Glutamatergic neuron (in vitro differentiated cells): Measurements from ENCODE around the gene PABPC1L. TPM values are rescaled to one million over a fixed set of nuclear protein-coding genes. Genes with fewer than 3 reads are reported as not detected.

ENCODE experiments used
- DNase-seq: peaks from one replicate; pipeline ENCODE4 v3.0.0; 2022
- H3K27ac Mint-ChIP-seq: one replicate; pipeline ENCODE4 v1.8.0; 2020; ENCODE audit warnings: mild to moderate bottlenecking, mixed read lengths, inconsistent platforms; ENCODE audit not compliant: unreplicated experiment
- H3K27me3 Mint-ChIP-seq: one replicate; pipeline ENCODE4 v1.8.0; 2020; ENCODE audit warnings: mild to moderate bottlenecking, moderate library complexity, mixed read lengths, inconsistent platforms; ENCODE audit not compliant: unreplicated experiment
- H3K36me3 Mint-ChIP-seq: one replicate; pipeline ENCODE4 v1.8.0; 2020; ENCODE audit warnings: mild to moderate bottlenecking, mixed read lengths, inconsistent platforms; ENCODE audit not compliant: unreplicated experiment
- H3K4me1 Mint-ChIP-seq: one replicate; pipeline ENCODE4 v1.8.0; 2020; ENCODE audit warnings: mild to moderate bottlenecking, low read depth, mixed read lengths, inconsistent platforms; ENCODE audit not compliant: unreplicated experiment
- H3K4me3 Mint-ChIP-seq: one replicate; pipeline ENCODE4 v1.8.0; 2020; ENCODE audit warnings: mild to moderate bottlenecking, mixed read lengths, inconsistent platforms; ENCODE audit not compliant: unreplicated experiment
- H3K9me3 Mint-ChIP-seq: one replicate; pipeline ENCODE4 v1.8.0; 2020; ENCODE audit warnings: mild to moderate bottlenecking, moderate library complexity, mixed read lengths, inconsistent platforms; ENCODE audit not compliant: unreplicated experiment
- CTCF ChIP-seq: fragments of 200-600 bp; sonication (generic); IDR thresholded peaks from one replicate; pipeline ENCODE4 v1.5.0; 2021; ENCODE audit not compliant: partially characterized antibody, unreplicated experiment
- total RNA-seq: library from RNA; stranded (reverse); fragmentation: NEBNext Ultra II Directional; extraction: Animal tissue kit (Norgen Biotek cat#: 25700); gene quantifications from one replicate; pipeline ENCODE4 v1.2.1, GENCODE V29; 2021; ENCODE audit not compliant: unreplicated experiment

Gene PABPC1L
- total RNA-seq, 1 donor from 2014 or later, result 27.7 TPM

- Mint-ChIP-seq H3K27ac (no peak overlapping the region), H3K36me3 (no peaks in the 10 kb centered on the region), H3K27me3 (peaks cover 4% of the 10 kb centered on the region), H3K4me3 (peak overlapping the region; percentile 89), H3K4me1 (peaks cover 15% of the 10 kb centered on the region), H3K9me3 (no peaks in the 10 kb centered on the region)
- DNase-seq, result no peak
- TF ChIP-seq CTCF, result no peak
Measured at GRCh38 chr20:44959638-44960102, 49.8 kb downstream of the PABPC1L start.

- Mint-ChIP-seq H3K4me3 (peak within 1 kb of the TSS; percentile 89), H3K27ac (no peak within 1 kb of the TSS), H3K36me3 (no peaks in the 10 kb centered on the region), H3K4me1 (peaks cover 15% of the 10 kb centered on the region), H3K9me3 (no peaks in the 10 kb centered on the region), H3K27me3 (peaks cover 4% of the 10 kb centered on the region)
- peak; percentile 96 for DNase-seq
- no peak for TF ChIP-seq CTCF
Measured at GRCh38 chr20:44960103-44960852, 50.4 kb downstream of the PABPC1L start, which contains the start of gene TOMM34. TOMM34 (minus strand) TSS chr20:44960397; CDS start chr20:44960333, 64 bp downstream.

- peaks cover 4% of the 10 kb centered on the region for H3K27me3 Mint-ChIP-seq
- peaks cover 1% of the 10 kb centered on the region for H3K9me3 Mint-ChIP-seq
- H3K36me3 Mint-ChIP-seq, result no peaks in the 10 kb centered on the region
- TF ChIP-seq CTCF, result no peak
- H3K4me3 Mint-ChIP-seq, result no peak overlapping the region
- no peak overlapping the region for H3K27ac Mint-ChIP-seq
- H3K4me1 Mint-ChIP-seq, result peaks cover 15% of the 10 kb centered on the region
- DNase-seq, result no peak
Measured at GRCh38 chr20:44961011-44961869, 51.4 kb downstream of the PABPC1L start.

- no peak for TF ChIP-seq CTCF
- no peak overlapping the region for H3K27ac Mint-ChIP-seq
- no peak for DNase-seq
- peaks cover 15% of the 10 kb centered on the region for H3K4me1 Mint-ChIP-seq
- H3K9me3 Mint-ChIP-seq, result peaks cover 1% of the 10 kb centered on the region
- H3K27me3 Mint-ChIP-seq, result peaks cover 7% of the 10 kb centered on the region
- H3K4me3 Mint-ChIP-seq, result no peak overlapping the region
- H3K36me3 Mint-ChIP-seq, result no peaks in the 10 kb centered on the region
Measured at GRCh38 chr20:44961870-44962267, 52.0 kb downstream of the PABPC1L start.
